H1 (cell line): ENCODE data around the gene FAM81A. TPM values are rescaled to one million over a fixed set of nuclear protein-coding genes. Genes with fewer than 3 reads are reported as not detected.

Experiments used
- CTCF ChIA-PET: fragments of 300-600 bp; sonication (Branson Sonifier 250); formaldehyde crosslinking; loops from one replicate; lab custom pipeline; 2021; ENCODE audit not compliant: partially characterized antibody; lab: Charles Lee
- POLR2A ChIA-PET: fragments of 300-600 bp; sonication (Branson Sonifier 250); formaldehyde crosslinking; loops from one replicate; lab custom pipeline; 2021; ENCODE audit warnings: inconsistent platforms; ENCODE audit not compliant: partially characterized antibody; lab: Charles Lee
- DNase-seq, 2 experiments: peaks; one replicate each; pipeline versions ENCODE4 v3.0.0 to v3.0.0-alpha.2; 2010 to 2022; ENCODE audit warnings: low spot score in 2 of 2, low read depth in 1 of 2, mixed read lengths in 1 of 2
- FAIRE-seq: peaks from 2 replicates; lab custom pipeline; 2011; peaks lifted over from hg19 to GRCh38; lab: Jason Lieb, UNC
- H2AFZ ChIP-seq: 2 replicates; pipeline ENCODE4 v1.8.1; 2012; ENCODE audit warnings: low read length, inconsistent platforms
- H2AK5ac ChIP-seq: 2 replicates; pipeline ENCODE4 v1.6.1; 2013; ENCODE audit warnings: low read depth, low read length
- H2BK120ac ChIP-seq: replicated peaks from 2 replicates; pipeline ENCODE3; 2013; ENCODE audit warnings: low read depth, low read length, inconsistent platforms
- H2BK12ac ChIP-seq: 2 replicates; pipeline ENCODE4 v1.6.1; 2013; ENCODE audit warnings: low read depth, low read length
- H2BK15ac ChIP-seq: 2 replicates; pipeline ENCODE4 v1.6.1; 2013; ENCODE audit warnings: low read length
- H2BK20ac ChIP-seq: 2 replicates; pipeline ENCODE4 v1.6.1; 2013; ENCODE audit warnings: low read length
- H2BK5ac ChIP-seq: 2 replicates; pipeline ENCODE4 v1.6.1; 2013; ENCODE audit warnings: low read depth, low read length
- H3K14ac ChIP-seq: 2 replicates; pipeline ENCODE4 v1.6.1; 2013; ENCODE audit warnings: inconsistent platforms; ENCODE audit not compliant: insufficient read length
- H3K18ac ChIP-seq: 2 replicates; pipeline ENCODE4 v1.6.1; 2013; ENCODE audit warnings: low read length; ENCODE audit errors: extremely low read depth
- H3K23ac ChIP-seq: 2 replicates; pipeline ENCODE4 v1.6.1; 2013; ENCODE audit warnings: inconsistent platforms; ENCODE audit not compliant: insufficient read length
- H3K23me2 ChIP-seq: 2 replicates; pipeline ENCODE4 v1.6.1; 2013; ENCODE audit warnings: low read depth, low read length
- H3K27ac ChIP-seq: 2 replicates; pipeline ENCODE4 v1.6.1; 2011; ENCODE audit warnings: low read depth, low read length, inconsistent platforms
- H3K27me3 ChIP-seq, 4 experiments: replicated peaks in 1 of 4; 1 replicate in 1 of 4; 2 replicates in 3 of 4; pipeline versions ENCODE4 v1.6.1 to v1.8.1; 2011 to 2013; ENCODE audit warnings: low read length in 3 of 4, mild to moderate bottlenecking in 3 of 4, inconsistent platforms in 2 of 4, mixed read lengths in 2 of 4, moderate library complexity in 1 of 4; ENCODE audit not compliant: control insufficient read depth in 3 of 4, insufficient read depth in 3 of 4; ENCODE audit errors: extremely low read depth in 1 of 4
- H3K36me3 ChIP-seq, 4 experiments: 2 replicates each; pipeline versions ENCODE4 v1.6.1 to v1.8.1; 2011 to 2013; ENCODE audit warnings: mild to moderate bottlenecking in 4 of 4, low read length in 3 of 4, moderate library complexity in 2 of 4, control low read depth in 1 of 4, inconsistent platforms in 1 of 4; ENCODE audit not compliant: insufficient read depth in 4 of 4, control insufficient read depth in 2 of 4
- H3K4ac ChIP-seq: replicated peaks from 2 replicates; pipeline ENCODE3; 2013; ENCODE audit warnings: low read length, low read depth, mixed read lengths, inconsistent platforms; ENCODE audit not compliant: insufficient read length
- H3K4me1 ChIP-seq, 4 experiments: replicated peaks in 1 of 4; 1 replicate in 1 of 4; 2 replicates in 3 of 4; pipeline versions ENCODE4 v1.6.1 to v1.8.1; 2011 to 2013; ENCODE audit warnings: low read length in 3 of 4, inconsistent platforms in 2 of 4, mixed read lengths in 1 of 4; ENCODE audit not compliant: insufficient read depth in 4 of 4, control insufficient read depth in 3 of 4
- H3K4me2 ChIP-seq, 2 experiments: 2 replicates each; pipeline versions ENCODE4 v1.6.1 to v1.8.1; 2011 to 2013; ENCODE audit warnings: low read depth in 2 of 2, low read length in 2 of 2, control low read depth in 1 of 2, inconsistent platforms in 1 of 2, mild to moderate bottlenecking in 1 of 2; ENCODE audit not compliant: insufficient read depth in 1 of 2
- H3K4me3 ChIP-seq, 4 experiments: fragments of 200-600, 300-600 bp in 1 of 4; sonication (generic), shearing (Covaris generic), sonication (Bioruptor Twin) in 1 of 4; 2 replicates each; pipeline versions ENCODE4 v1.5.1 to v1.8.1; 2011 to 2016; ENCODE audit warnings: low read length in 4 of 4, low read depth in 3 of 4, control low read depth in 2 of 4, inconsistent platforms in 2 of 4, mild to moderate bottlenecking in 2 of 4, mixed read lengths in 1 of 4, moderate library complexity in 1 of 4; ENCODE audit not compliant: insufficient read depth in 2 of 4; ENCODE audit errors: extremely low read depth in 1 of 4
- H3K56ac ChIP-seq: replicated peaks from 2 replicates; pipeline ENCODE3; 2013; ENCODE audit warnings: low read depth, mild to moderate bottlenecking, mixed read lengths, low read length, inconsistent platforms; ENCODE audit not compliant: insufficient read length
- H3K79me1 ChIP-seq: 2 replicates; pipeline ENCODE4 v1.6.1; 2013; ENCODE audit warnings: low read depth, low read length, control low read depth
- H3K79me2 ChIP-seq, 2 experiments: 2 replicates each; pipeline versions ENCODE4 v1.6.1 to v1.8.1; 2012 to 2013; ENCODE audit warnings: low read length in 2 of 2, mild to moderate bottlenecking in 2 of 2, inconsistent platforms in 1 of 2; ENCODE audit not compliant: insufficient read depth in 2 of 2, control insufficient read depth in 1 of 2
- H3K9ac ChIP-seq, 4 experiments: replicated peaks in 1 of 4; 1 replicate in 1 of 4; 2 replicates in 3 of 4; pipeline versions ENCODE4 v1.6.1 to v1.8.1; 2011 to 2013; ENCODE audit warnings: low read depth in 3 of 4, low read length in 3 of 4, control low read depth in 2 of 4, mild to moderate bottlenecking in 2 of 4, moderate library complexity in 2 of 4, inconsistent platforms in 1 of 4; ENCODE audit errors: extremely low read depth in 1 of 4
- H3K9me3 ChIP-seq, 2 experiments: 2 replicates each; pipeline versions ENCODE4 v1.6.1 to v1.8.1; 2012 to 2013; ENCODE audit warnings: mild to moderate bottlenecking in 2 of 2, moderate library complexity in 2 of 2, control low read depth in 1 of 2, inconsistent platforms in 1 of 2, low read depth in 1 of 2, low read length in 1 of 2, mixed read lengths in 1 of 2; ENCODE audit not compliant: insufficient read depth in 2 of 2
- H4K20me1 ChIP-seq, 2 experiments: replicated peaks in 1 of 2; 2 replicates each; pipeline versions ENCODE3 to v1.8.1; 2011 to 2013; ENCODE audit warnings: inconsistent platforms in 2 of 2, low read length in 2 of 2, mild to moderate bottlenecking in 1 of 2; ENCODE audit not compliant: insufficient read depth in 2 of 2, control insufficient read depth in 1 of 2
- H4K5ac ChIP-seq: 2 replicates; pipeline ENCODE4 v1.6.1; 2013; ENCODE audit warnings: low read length, low read depth, mixed read lengths, inconsistent platforms; ENCODE audit not compliant: insufficient read length
- H4K8ac ChIP-seq: 2 replicates; pipeline ENCODE4 v1.8.0; 2013; ENCODE audit warnings: mild to moderate bottlenecking, moderate library complexity, low read length, inconsistent platforms; ENCODE audit not compliant: insufficient read depth; ENCODE audit errors: extremely low read depth
- H4K91ac ChIP-seq: replicated peaks from 2 replicates; pipeline ENCODE3; 2013; ENCODE audit warnings: low read length, mixed read lengths, inconsistent platforms; ENCODE audit not compliant: insufficient read length
- BCL11A ChIP-seq, 2 experiments: IDR thresholded peaks; one replicate each; pipeline ENCODE4 v1.6.1; 2011; ENCODE audit warnings: low read depth in 2 of 2, low read length in 2 of 2, mild to moderate bottlenecking in 2 of 2
- CBX5 ChIP-seq: fragments of 300-800, 300-1000 bp; sonication (generic); IDR thresholded peaks from 2 replicates; pipeline ENCODE4 v1.7.1; 2016; ENCODE audit warnings: antibody characterized with exemption, low read length, low read depth
- CREB1 ChIP-seq: IDR thresholded peaks from 2 replicates; pipeline ENCODE4 v1.6.1; 2012; ENCODE audit warnings: inconsistent platforms
- GABPA ChIP-seq: IDR thresholded peaks from 2 replicates; pipeline ENCODE4 v1.6.1; 2011; ENCODE audit warnings: mild to moderate bottlenecking, low read length, moderate library complexity, borderline replicate concordance; ENCODE audit not compliant: insufficient read depth
- KDM4A ChIP-seq: IDR thresholded peaks from one replicate; pipeline ENCODE4 v1.7.1; 2012; ENCODE audit warnings: low read depth, mild to moderate bottlenecking, moderate library complexity, low read length, inconsistent platforms; ENCODE audit not compliant: severe bottlenecking
- KDM5A ChIP-seq: fragments of 200-600 bp; IDR thresholded peaks from 2 replicates; pipeline ENCODE4 v1.7.1; 2012; ENCODE audit warnings: mild to moderate bottlenecking, low read length, inconsistent platforms, mixed read lengths
- NRF1 ChIP-seq: IDR thresholded peaks from 2 replicates; pipeline ENCODE4 v1.6.1; 2011; ENCODE audit warnings: mild to moderate bottlenecking, low read depth, low read length, improper control_type of control experiment
- POLR2A ChIP-seq, 2 experiments: IDR thresholded peaks; 1 replicate in 1 of 2; 2 replicates in 1 of 2; pipeline ENCODE4 v1.6.1; 2011; ENCODE audit warnings: low read depth in 2 of 2, low read length in 2 of 2, mild to moderate bottlenecking in 2 of 2; ENCODE audit errors: control extremely low read depth in 1 of 2
- POLR2AphosphoS5 ChIP-seq: IDR thresholded peaks from 2 replicates; pipeline ENCODE4 v1.6.1; 2011; ENCODE audit warnings: low read depth, low read length
- RAD21 ChIP-seq, 2 experiments: IDR thresholded peaks in 1 of 2; conservative IDR thresholded peaks in 1 of 2; 2 replicates each; pipeline ENCODE4 v1.6.1; 2011; ENCODE audit warnings: low read depth in 2 of 2, low read length in 2 of 2, improper control_type of control experiment in 1 of 2, inconsistent platforms in 1 of 2, mild to moderate bottlenecking in 1 of 2, moderate library complexity in 1 of 2
- SIRT6 ChIP-seq: IDR thresholded peaks from one replicate; pipeline ENCODE4 v1.7.1; 2012; ENCODE audit warnings: low read length, inconsistent platforms
- TAF1 ChIP-seq: IDR thresholded peaks from 2 replicates; pipeline ENCODE4 v1.6.1; 2011; ENCODE audit warnings: mild to moderate bottlenecking, low read depth, low read length
- ZNF274 ChIP-seq: IDR thresholded peaks from 2 replicates; pipeline ENCODE4 v1.7.0; 2012; ENCODE audit warnings: low read length, borderline replicate concordance; ENCODE audit errors: extremely low read depth
- WGBS, 2 experiments: shearing (Covaris generic) in 1 of 2; methylation state at CpG; one replicate each; pipeline versions ENCODE4 v1.1.6 to v1.1.7; 2013 to 2015; ENCODE audit warnings: low lambda C conversion rate in 2 of 2, mixed read lengths in 2 of 2, inconsistent platforms in 1 of 2, low coverage in 1 of 2, missing lambda C conversion rate in 1 of 2; ENCODE audit not compliant: insufficient replicate concordance in 2 of 2, insufficient coverage in 1 of 2, insufficient read length in 1 of 2; ENCODE audit errors: extremely low coverage in 1 of 2, missing lambda C conversion rate in 1 of 2; 5-methylcytosine and 5-hydroxymethylcytosine counted together
- polyA plus RNA-seq, 7 experiments: library from polyadenylated mRNA; depleted of rRNA in 3 of 7; stranded (reverse) in 5 of 7; unstranded in 2 of 7; fragments of >200 nt in 5 of 7; fragments of 200-250 nt in 2 of 7; gene quantifications; 1 replicate in 5 of 7; 2 replicates in 1 of 7; 4 replicates in 1 of 7; pipeline versions ENCODE4 v1.2.1 to v1.2.3, GENCODE V29; 2011 to 2013; ENCODE audit warnings: missing spikeins in 2 of 7, mixed read lengths in 2 of 7
- total RNA-seq: library from RNA; stranded (reverse); fragmentation: NEBNext Ultra II Directional; extraction: Animal tissue kit (Norgen Biotek cat#: 25700); gene quantifications from 2 replicates; pipeline ENCODE4 v1.2.1, GENCODE V29; 2021

The FAM81A gene
- total and polyA plus RNA-seq, 2 of the 8 experiments (the other 6 are each of a cell fraction or from before 2014, with no cell fraction given): 0.56 to 3.0 TPM

- Histone ChIP-seq H2BK5ac (0 out of 2 replicates have a peak overlapping the region, but pooled peaks have one; percentile 3), H3K4me3 (no peak overlapping the region), H2BK12ac (peak overlapping the region; percentile 71), H2BK120ac (no peak overlapping the region), H2AFZ (no peak overlapping the region), H3K23me2 (no peaks in the 10 kb centered on the region), H3K27ac (no peak overlapping the region), H3K23ac (no peak overlapping the region), H4K8ac (no peak overlapping the region), H2BK15ac (peak overlapping the region; percentile 93; the same call in 1 of the 2 replicates), H3K27me3 (peaks cover 0 to 10% (median 3%) of the 10 kb centered on the region in 4 experiments; a peak in 5 of 7 replicates), H2AK5ac (no peak overlapping the region), H4K91ac (no peak overlapping the region), H3K4me1 (peaks cover 8 to 18% (median 13%) of the 10 kb centered on the region in 4 experiments; a peak in 5 of 7 replicates), H3K9me3 (no peaks in the 10 kb centered on the region), H3K9ac (no peak overlapping the region), H3K4ac (no peak overlapping the region), H3K36me3 (no peaks in the 10 kb centered on the region), H4K20me1 (peaks cover 0 to 2% of the 10 kb centered on the region in 2 experiments), H4K5ac (no peak overlapping the region), H3K18ac (peak overlapping the region; percentile 63; the same call in 1 of the 2 replicates), H3K14ac (no peak overlapping the region), H3K4me2 (no peak overlapping the region), H3K79me2 (no peaks in the 10 kb centered on the region), H2BK20ac (no peak overlapping the region), H3K79me1 (no peaks in the 10 kb centered on the region), H3K56ac (no peak overlapping the region)
- FAIRE-seq (no peak), DNase-seq (no peak)
- CTCF ChIA-PET: interaction anchor here (1.0 to 1.2 kb wide), 2 partner anchors 12 to 155 kb away, joined by 3 read pairs; no protein-coding TSS in a partner anchor
- 77% methylated on average over 13 of the region's 13 CpGs; no CpG with 5 or more reads in 1 of the 2 experiments for WGBS, 2 experiments
- POLR2A ChIA-PET: interaction anchor here (0.6 kb wide), 1 partner anchor 354 kb away, joined by 3 read pairs; no protein-coding TSS in a partner anchor
- TF ChIP-seq CREB1: no peak
- TF ChIP-seq KDM4A: no peak
- no peak for TF ChIP-seq TAF1
- TF ChIP-seq SIRT6: no peak
- TF ChIP-seq GABPA: no peak
- TF ChIP-seq POLR2A (IDR thresholded peaks at IDR 0.05; ENCODE audit: control extremely low read depth in 1 of 2, low read depth in 2 of 2, low read length in 2 of 2): no peak
- no peak for TF ChIP-seq RAD21 (IDR thresholded peaks at IDR 0.05 in 1 of 2, conservative IDR thresholded peaks at IDR 0.05 in 1 of 2; ENCODE audit: low read depth in 2 of 2, low read length in 2 of 2)
- no peak for TF ChIP-seq KDM5A
- no peak for TF ChIP-seq POLR2AphosphoS5
- TF ChIP-seq BCL11A (IDR thresholded peaks at IDR 0.05; ENCODE audit: low read depth in 2 of 2, low read length in 2 of 2): no peak
- no peak for TF ChIP-seq ZNF274
- TF ChIP-seq CBX5: no peak
- no peak for TF ChIP-seq NRF1
Observed at GRCh38 chr15:59400103-59400813, 37.7 kb upstream of the FAM81A start.
